Large intestine (tissue), 3 donors: ENCODE results near the gene UBQLN4. TPM values are rescaled to one million over a fixed set of nuclear protein-coding genes. Genes with fewer than 3 reads are reported as not detected.
"Not testable (repeated sequence)": the region's sequence is repeated elsewhere in the genome, so short reads cannot be mapped to it uniquely, and the experiment has no call there.

ENCODE experiments used
- DNase-seq, 2 donors: peaks; one replicate each; pipeline versions ENCODE4 v3.0.0 to v3.0.0-alpha.2; 2013
- H3K27ac ChIP-seq: one replicate; pipeline ENCODE4 v1.5.1; 2013; ENCODE audit warnings: low read length
- H3K27me3 ChIP-seq: 2 replicates; pipeline ENCODE4 v1.6.1; 2013; ENCODE audit warnings: low read length; ENCODE audit not compliant: control insufficient read depth, insufficient read depth
- H3K36me3 ChIP-seq: 2 replicates; pipeline ENCODE4 v1.6.1; 2013; ENCODE audit warnings: low read length; ENCODE audit not compliant: control insufficient read depth, insufficient read depth
- H3K4me1 ChIP-seq: one replicate; pipeline ENCODE4 v1.6.1; 2013; ENCODE audit warnings: low read length; ENCODE audit not compliant: control insufficient read depth, insufficient read depth
- H3K4me3 ChIP-seq: one replicate; pipeline ENCODE4 v1.5.1; 2013; ENCODE audit warnings: low read length
- H3K9me3 ChIP-seq: one replicate; pipeline ENCODE4 v1.6.1; 2013; ENCODE audit warnings: mild to moderate bottlenecking, low read depth, low read length, moderate library complexity; ENCODE audit not compliant: control insufficient read depth
- WGBS: methylation state at CpG from one replicate; pipeline ENCODE4 v1.1.5; 2013; ENCODE audit warnings: low lambda C conversion rate; ENCODE audit not compliant: insufficient coverage; 5-methylcytosine and 5-hydroxymethylcytosine counted together
- polyA plus RNA-seq: library from polyadenylated mRNA; unstranded; fragments of 120-200 nt; gene quantifications from one replicate; pipeline ENCODE4 v1.2.1, GENCODE V29; 2013

Gene UBQLN4
- polyA plus RNA-seq, 1 donor = 43.9 TPM

- WGBS = 100% methylated on average over 1 of the region's 5 CpGs
- peaks cover 49% of the 10 kb centered on the region for H3K36me3 ChIP-seq
- no peak for DNase-seq
Measured at GRCh38 chr1:156073740-156074139, 20.1 kb upstream of the UBQLN4 start.

GRCh38 chr1:156073110-156073687 is 19.6 kb upstream of the UBQLN4 start:
- Histone ChIP-seq H3K4me1 (peaks cover 18% of the 10 kb centered on the region), H3K9me3 (peaks cover 8% of the 10 kb centered on the region), H3K4me3 (no peak overlapping the region), H3K27ac (no peak overlapping the region), H3K36me3 (peaks cover 52% of the 10 kb centered on the region), H3K27me3 (no peaks in the 10 kb centered on the region)
- DNase-seq = no peak
- WGBS = no CpG with 5 or more reads among the region's 1 CpG

More at GRCh38 chr1:156073740-156074139, 20.1 kb upstream of the UBQLN4 start:
- H3K4me1 ChIP-seq = peaks cover 18% of the 10 kb centered on the region
- no peak overlapping the region for H3K4me3 ChIP-seq
- peaks cover 8% of the 10 kb centered on the region for H3K9me3 ChIP-seq
- H3K27me3 ChIP-seq = no peaks in the 10 kb centered on the region
- no peak overlapping the region for H3K27ac ChIP-seq

GRCh38 chr1:156072251-156072650 is 18.7 kb upstream of the UBQLN4 start:
- Histone ChIP-seq H3K36me3 (peaks cover 56% of the 10 kb centered on the region), H3K27me3 (no peaks in the 10 kb centered on the region), H3K27ac (no peak overlapping the region), H3K4me3 (no peak overlapping the region), H3K9me3 (peaks cover 5% of the 10 kb centered on the region), H3K4me1 (peaks cover 16% of the 10 kb centered on the region)
- DNase-seq = no peak
- 80% methylated on average over 1 of the region's 6 CpGs for WGBS

GRCh38 chr1:156071332-156071816 is 17.8 kb upstream of the UBQLN4 start:
- peaks cover 57% of the 10 kb centered on the region for H3K36me3 ChIP-seq
- not testable (repeated sequence) for H3K27me3 ChIP-seq
- no CpG with 5 or more reads among the region's 7 CpGs for WGBS

GRCh38 chr1:156070548-156070947 is 16.9 kb upstream of the UBQLN4 start:
- Histone ChIP-seq H3K9me3 (no peaks in the 10 kb centered on the region), H3K4me3 (no peak overlapping the region), H3K4me1 (peaks cover 3% of the 10 kb centered on the region), H3K27ac (no peak overlapping the region), H3K36me3 (peaks cover 57% of the 10 kb centered on the region), H3K27me3 (no peaks in the 10 kb centered on the region)
- no peak for DNase-seq
- no CpG with 5 or more reads among the region's 4 CpGs for whole genome bisulfite sequencing

More at GRCh38 chr1:156071332-156071816, 17.8 kb upstream of the UBQLN4 start:
- H3K27ac ChIP-seq, DNase-seq, H3K9me3 ChIP-seq, H3K4me3 ChIP-seq: not testable (repeated sequence)
- H3K4me1 ChIP-seq = peaks cover 11% of the 10 kb centered on the region

GRCh38 chr1:156069490-156070455 is 16.2 kb upstream of the UBQLN4 start:
- no CpG with 5 or more reads among the region's 3 CpGs for WGBS
- peaks cover under 1% of the 10 kb centered on the region for H3K4me1 ChIP-seq
- H3K4me3 ChIP-seq = no peak overlapping the region
- no peak overlapping the region for H3K27ac ChIP-seq
- H3K9me3 ChIP-seq = no peaks in the 10 kb centered on the region
- H3K36me3 ChIP-seq = peaks cover 62% of the 10 kb centered on the region
- DNase-seq = no peak
- H3K27me3 ChIP-seq = no peaks in the 10 kb centered on the region

- Histone ChIP-seq H3K9me3 (no peaks in the 10 kb centered on the region), H3K4me1 (peaks cover 4% of the 10 kb centered on the region), H3K27me3 (no peaks in the 10 kb centered on the region), H3K4me3 (no peak overlapping the region), H3K36me3 (peaks cover 51% of the 10 kb centered on the region), H3K27ac (no peak overlapping the region)
- no CpG with 5 or more reads among the region's 2 CpGs for WGBS
- no peak for DNase-seq
Measured at GRCh38 chr1:156067262-156067661, 13.7 kb upstream of the UBQLN4 start.

- H3K4me3 ChIP-seq = no peak overlapping the region
- H3K27me3 ChIP-seq = no peaks in the 10 kb centered on the region
- no peak for DNase-seq
- H3K4me1 ChIP-seq = peaks cover 4% of the 10 kb centered on the region
- peaks cover 47% of the 10 kb centered on the region for H3K36me3 ChIP-seq
- WGBS = no CpG with 5 or more reads among the region's 16 CpGs
- no peaks in the 10 kb centered on the region for H3K9me3 ChIP-seq
- H3K27ac ChIP-seq = no peak overlapping the region
Measured at GRCh38 chr1:156065871-156066270, 12.3 kb upstream of the UBQLN4 start.

GRCh38 chr1:156065212-156065611 is 11.6 kb upstream of the UBQLN4 start:
- no peaks in the 10 kb centered on the region for H3K27me3 ChIP-seq
- H3K4me1 ChIP-seq = peaks cover 4% of the 10 kb centered on the region
- peaks cover 41% of the 10 kb centered on the region for H3K36me3 ChIP-seq
- no peak for DNase-seq
- WGBS = no CpG with 5 or more reads among the region's 3 CpGs
- H3K4me3 ChIP-seq = no peak overlapping the region
- no peak overlapping the region for H3K27ac ChIP-seq
- no peaks in the 10 kb centered on the region for H3K9me3 ChIP-seq

GRCh38 chr1:156064615-156065014 is 11.0 kb upstream of the UBQLN4 start:
- H3K27ac ChIP-seq = no peak overlapping the region
- H3K27me3 ChIP-seq = no peaks in the 10 kb centered on the region
- H3K36me3 ChIP-seq = peaks cover 35% of the 10 kb centered on the region
- no CpG with 5 or more reads among the region's 2 CpGs for WGBS
- H3K4me1 ChIP-seq = peaks cover 4% of the 10 kb centered on the region
- no peak overlapping the region for H3K4me3 ChIP-seq
- DNase-seq = no peak
- no peaks in the 10 kb centered on the region for H3K9me3 ChIP-seq
